ENCODE measurements around the gene SYT2.
"Not testable (repeated sequence)": the region's sequence is repeated elsewhere in the genome, so short reads cannot be mapped to it uniquely, and the experiment has no call there.

The SYT2 gene

GRCh38 chr1:202632241-202632640 lies 78.0 kb downstream of the SYT2 start:
- Histone ChIP-seq H3K27ac (replicated peaks; ENCODE audit: low read length) (no peak overlapping the region), H4K8ac (ENCODE audit: low read depth, low read length) (no peak overlapping the region), H2BK15ac (ENCODE audit: low read length) (no peak overlapping the region), H3K14ac (ENCODE audit: low read length) (no peak overlapping the region), H3K36me3 (replicated peaks in 1 of 2; ENCODE audit: control insufficient read depth in 2 of 2, insufficient read depth in 2 of 2, low read length in 2 of 2) (no peaks in the 10 kb centered on the region), H3K79me1 (ENCODE audit: low read depth, low read length) (no peaks in the 10 kb centered on the region), H2AFZ (ENCODE audit: low read length) (no peak overlapping the region), H3K9me3 (replicated peaks in 1 of 2; ENCODE audit: control insufficient read depth in 2 of 2, insufficient read depth in 1 of 2, low read depth in 1 of 2, low read length in 2 of 2) (no peaks in the 10 kb centered on the region), H3K4ac (ENCODE audit: low read length) (no peak overlapping the region), H3K4me1 (ENCODE audit: control insufficient read depth in 2 of 2, insufficient read depth in 1 of 2, low read depth in 1 of 2, low read length in 2 of 2) (peaks cover under 1 to 1% of the 10 kb centered on the region in 2 donors), H3K4me2 (ENCODE audit: insufficient read depth, low read length, poor library complexity, severe bottlenecking) (no peak overlapping the region), H4K91ac (ENCODE audit: low read depth, low read length, poor library complexity) (no peak overlapping the region), H2BK5ac (ENCODE audit: low read length) (no peak overlapping the region), H2BK12ac (ENCODE audit: low read length) (no peak overlapping the region), H3K9ac (ENCODE audit: low read depth, low read length, poor library complexity) (no peak overlapping the region), H3K27me3 (ENCODE audit: control insufficient read depth in 3 of 3, insufficient read depth in 3 of 3, low read depth in 1 of 3, low read length in 3 of 3) (peaks cover 0 to 35% (median 0%) of the 10 kb centered on the region in 3 experiments), H3K18ac (ENCODE audit: low read length) (no peak overlapping the region), H3K23ac (ENCODE audit: low read depth, low read length, poor library complexity) (no peak overlapping the region), H2AK5ac (ENCODE audit: low read depth, low read length) (no peak overlapping the region), H3K4me3 (ENCODE audit: low read length in 2 of 2) (no peak overlapping the region), H2BK120ac (ENCODE audit: low read depth, low read length) (no peak overlapping the region)
- no peak for DNase-seq (ENCODE audit: low spot score)
- no CpG with 5 or more reads among the region's 10 CpGs for WGBS, 2 donors (ENCODE audit: extremely low coverage in 2 of 2, insufficient read length in 2 of 2, insufficient replicate concordance in 1 of 2)

GRCh38 chr1:202631076-202631923 lies 79.0 kb downstream of the SYT2 start:
- Histone ChIP-seq H2BK15ac (ENCODE audit: low read length) (no peak overlapping the region), H2AFZ (ENCODE audit: low read length) (no peak overlapping the region), H3K27ac (replicated peaks; ENCODE audit: low read length) (no peak overlapping the region), H3K9me3 (replicated peaks in 1 of 2; ENCODE audit: control insufficient read depth in 2 of 2, insufficient read depth in 1 of 2, low read depth in 1 of 2, low read length in 2 of 2) (no peaks in the 10 kb centered on the region), H3K23ac (ENCODE audit: low read depth, low read length, poor library complexity) (no peak overlapping the region), H4K91ac (ENCODE audit: low read depth, low read length, poor library complexity) (no peak overlapping the region), H4K8ac (ENCODE audit: low read depth, low read length) (no peak overlapping the region), H3K36me3 (replicated peaks in 1 of 2; ENCODE audit: control insufficient read depth in 2 of 2, insufficient read depth in 2 of 2, low read length in 2 of 2) (no peaks in the 10 kb centered on the region), H2BK5ac (ENCODE audit: low read length) (no peak overlapping the region), H3K4me2 (ENCODE audit: insufficient read depth, low read length, poor library complexity, severe bottlenecking) (peak overlapping the region; percentile 3), H3K4ac (ENCODE audit: low read length) (no peak overlapping the region), H3K79me1 (ENCODE audit: low read depth, low read length) (no peaks in the 10 kb centered on the region), H3K14ac (ENCODE audit: low read length) (no peak overlapping the region), H3K27me3 (ENCODE audit: control insufficient read depth in 3 of 3, insufficient read depth in 3 of 3, low read depth in 1 of 3, low read length in 3 of 3) (peaks cover 0 to 40% (median 0%) of the 10 kb centered on the region in 3 experiments), H2AK5ac (ENCODE audit: low read depth, low read length) (no peak overlapping the region), H3K18ac (ENCODE audit: low read length) (no peak overlapping the region), H3K4me1 (ENCODE audit: control insufficient read depth in 2 of 2, insufficient read depth in 1 of 2, low read depth in 1 of 2, low read length in 2 of 2) (no peaks in the 10 kb centered on the region), H3K4me3 (ENCODE audit: low read length in 2 of 2) (no peak overlapping the region), H2BK12ac (ENCODE audit: low read length) (no peak overlapping the region), H2BK120ac (ENCODE audit: low read depth, low read length) (no peak overlapping the region), H3K9ac (ENCODE audit: low read depth, low read length, poor library complexity) (no peak overlapping the region)
- DNase-seq (ENCODE audit: low spot score) = no peak
- WGBS, 2 donors (ENCODE audit: extremely low coverage in 2 of 2, insufficient read length in 2 of 2, insufficient replicate concordance in 1 of 2) = no CpG with 5 or more reads among the region's 11 CpGs

GRCh38 chr1:202630541-202630940 lies 79.7 kb downstream of the SYT2 start:
- H2AK5ac ChIP-seq (ENCODE audit: low read depth, low read length) = no peak overlapping the region
- H3K4me3 ChIP-seq (ENCODE audit: low read length in 2 of 2) = no peak overlapping the region
- H2BK15ac ChIP-seq (ENCODE audit: low read length) = no peak overlapping the region
- H3K4ac ChIP-seq (ENCODE audit: low read length) = no peak overlapping the region
- no peaks in the 10 kb centered on the region for H3K4me1 ChIP-seq (ENCODE audit: control insufficient read depth in 2 of 2, insufficient read depth in 1 of 2, low read depth in 1 of 2, low read length in 2 of 2)
- no peak overlapping the region for H2BK120ac ChIP-seq (ENCODE audit: low read depth, low read length)
- no CpG with 5 or more reads among the region's 6 CpGs for WGBS, 2 donors (ENCODE audit: extremely low coverage in 2 of 2, insufficient read length in 2 of 2, insufficient replicate concordance in 1 of 2)
- H3K36me3 ChIP-seq (replicated peaks in 1 of 2; ENCODE audit: control insufficient read depth in 2 of 2, insufficient read depth in 2 of 2, low read length in 2 of 2) = no peaks in the 10 kb centered on the region
- H3K9me3 ChIP-seq (replicated peaks in 1 of 2; ENCODE audit: control insufficient read depth in 2 of 2, insufficient read depth in 1 of 2, low read depth in 1 of 2, low read length in 2 of 2) = no peaks in the 10 kb centered on the region
- H3K4me2 ChIP-seq (ENCODE audit: insufficient read depth, low read length, poor library complexity, severe bottlenecking) = no peak overlapping the region
- H2BK5ac ChIP-seq (ENCODE audit: low read length) = no peak overlapping the region
- no peak overlapping the region for H3K27ac ChIP-seq (replicated peaks; ENCODE audit: low read length)
- H4K8ac ChIP-seq (ENCODE audit: low read depth, low read length) = no peak overlapping the region
- no peak for DNase-seq (ENCODE audit: low spot score)
- peaks cover 0 to 34% (median 0%) of the 10 kb centered on the region in 3 experiments for H3K27me3 ChIP-seq (ENCODE audit: control insufficient read depth in 3 of 3, insufficient read depth in 3 of 3, low read depth in 1 of 3, low read length in 3 of 3)
- peak overlapping the region; percentile 56 for H3K14ac ChIP-seq (ENCODE audit: low read length)
- no peak overlapping the region for H3K23ac ChIP-seq (ENCODE audit: low read depth, low read length, poor library complexity)
- H2BK12ac ChIP-seq (ENCODE audit: low read length) = no peak overlapping the region
- H3K18ac ChIP-seq (ENCODE audit: low read length) = no peak overlapping the region
- no peak overlapping the region for H2AFZ ChIP-seq (ENCODE audit: low read length)
- no peaks in the 10 kb centered on the region for H3K79me1 ChIP-seq (ENCODE audit: low read depth, low read length)
- no peak overlapping the region for H3K9ac ChIP-seq (ENCODE audit: low read depth, low read length, poor library complexity)
- no peak overlapping the region for H4K91ac ChIP-seq (ENCODE audit: low read depth, low read length, poor library complexity)

- H2AFZ ChIP-seq (ENCODE audit: low read length); H3K4me2 ChIP-seq (ENCODE audit: insufficient read depth, low read length, poor library complexity, severe bottlenecking); H2AK5ac ChIP-seq (ENCODE audit: low read depth, low read length); H4K8ac ChIP-seq (ENCODE audit: low read depth, low read length); H4K91ac ChIP-seq (ENCODE audit: low read depth, low read length, poor library complexity); H3K4me1 ChIP-seq (ENCODE audit: control insufficient read depth in 2 of 2, insufficient read depth in 1 of 2, low read depth in 1 of 2, low read length in 2 of 2); H3K9ac ChIP-seq (ENCODE audit: low read depth, low read length, poor library complexity); H2BK120ac ChIP-seq (ENCODE audit: low read depth, low read length); H3K79me1 ChIP-seq (ENCODE audit: low read depth, low read length); DNase-seq (ENCODE audit: low spot score); H2BK12ac ChIP-seq (ENCODE audit: low read length); H3K14ac ChIP-seq (ENCODE audit: low read length); H3K36me3 ChIP-seq (replicated peaks in 1 of 2; ENCODE audit: control insufficient read depth in 2 of 2, insufficient read depth in 2 of 2, low read length in 2 of 2); H2BK15ac ChIP-seq (ENCODE audit: low read length); H3K18ac ChIP-seq (ENCODE audit: low read length); H3K9me3 ChIP-seq (replicated peaks in 1 of 2; ENCODE audit: control insufficient read depth in 2 of 2, insufficient read depth in 1 of 2, low read depth in 1 of 2, low read length in 2 of 2); H3K23ac ChIP-seq (ENCODE audit: low read depth, low read length, poor library complexity); H3K27ac ChIP-seq (replicated peaks; ENCODE audit: low read length); H2BK5ac ChIP-seq (ENCODE audit: low read length); H3K4me3 ChIP-seq (ENCODE audit: low read length in 2 of 2); H3K4ac ChIP-seq (ENCODE audit: low read length): not testable (repeated sequence)
- WGBS, 2 donors (ENCODE audit: extremely low coverage in 2 of 2, insufficient read length in 2 of 2, insufficient replicate concordance in 1 of 2) = no CpG with 5 or more reads among the region's 6 CpGs
- H3K27me3 ChIP-seq (ENCODE audit: control insufficient read depth in 3 of 3, insufficient read depth in 3 of 3, low read depth in 1 of 3, low read length in 3 of 3) = peaks cover 0 to 32% (median 0%) of the 10 kb centered on the region in 3 experiments
Measured at GRCh38 chr1:202630096-202630495, 80.2 kb downstream of the SYT2 start.
